Neural progenitor cell (in vitro differentiated cells): ENCODE measurements around the gene FH. TPM values are rescaled to one million over a fixed set of nuclear protein-coding genes. Genes with fewer than 3 reads are reported as not detected.

Source experiments
- DNase-seq: peaks from one replicate; pipeline ENCODE4 v3.0.0-alpha.2; 2016; ENCODE audit warnings: low spot score
- H2AFZ ChIP-seq: fragments of 200-600 bp; sonication (generic); replicated peaks from 2 replicates; pipeline ENCODE4 v1.6.1; 2016; ENCODE audit warnings: antibody characterized with exemption
- H3F3A ChIP-seq: fragments of 200-600 bp; sonication (generic); 2 replicates; pipeline ENCODE4 v1.6.1; 2016; ENCODE audit warnings: antibody characterized with exemption, low read depth
- H3K27ac ChIP-seq: fragments of 200-600 bp; sonication (generic); 2 replicates; pipeline ENCODE4 v1.5.1; 2016; ENCODE audit warnings: mild to moderate bottlenecking
- H3K27me3 ChIP-seq: fragments of 200-600 bp; sonication (generic); 2 replicates; pipeline ENCODE4 v1.6.1; 2016; ENCODE audit warnings: mild to moderate bottlenecking, moderate library complexity
- H3K36me3 ChIP-seq: fragments of 200-600 bp; sonication (generic); 2 replicates; pipeline ENCODE4 v1.5.1; 2016
- H3K4me1 ChIP-seq: fragments of 200-600 bp; sonication (generic); 2 replicates; pipeline ENCODE4 v1.6.1; 2016; ENCODE audit warnings: mixed run types
- H3K4me2 ChIP-seq: fragments of 200-600 bp; sonication (generic); 2 replicates; pipeline ENCODE4 v1.6.1; 2016
- H3K4me3 ChIP-seq: fragments of 200-600 bp; sonication (generic); 2 replicates; pipeline ENCODE4 v1.5.1; 2016
- H3K79me2 ChIP-seq: fragments of 200-600 bp; sonication (generic); 2 replicates; pipeline ENCODE4 v1.6.1; 2016; ENCODE audit warnings: low read depth
- H3K9ac ChIP-seq: fragments of 200-600 bp; sonication (generic); 2 replicates; pipeline ENCODE4 v1.6.1; 2016
- H3K9me3 ChIP-seq: fragments of 200-600 bp; sonication (generic); 2 replicates; pipeline ENCODE4 v1.5.1; 2016; ENCODE audit warnings: low read depth
- H4K20me1 ChIP-seq: fragments of 200-600 bp; sonication (generic); 2 replicates; pipeline ENCODE4 v1.6.1; 2016; ENCODE audit warnings: low read depth
- H3K27ac Mint-ChIP-seq: 3 replicates; pipeline ENCODE4 v1.8.0; 2021; ENCODE audit warnings: mixed read lengths
- H3K27me3 Mint-ChIP-seq: 2 replicates; pipeline ENCODE4 v1.8.0; 2022; ENCODE audit warnings: low read depth, mild to moderate bottlenecking, inconsistent platforms, moderate library complexity, mixed read lengths; ENCODE audit not compliant: insufficient read depth
- H3K36me3 Mint-ChIP-seq: 3 replicates; pipeline ENCODE4 v1.8.0; 2021; ENCODE audit warnings: mixed read lengths
- H3K4me1 Mint-ChIP-seq: 3 replicates; pipeline ENCODE4 v1.8.0; 2021; ENCODE audit warnings: mixed read lengths
- H3K4me3 Mint-ChIP-seq: 3 replicates; pipeline ENCODE4 v1.8.0; 2021; ENCODE audit warnings: mild to moderate bottlenecking, moderate library complexity, mixed read lengths
- H3K9me3 Mint-ChIP-seq: 3 replicates; pipeline ENCODE4 v1.8.0; 2020; ENCODE audit warnings: mixed read lengths
- EZH2 ChIP-seq: fragments of 200-600 bp; sonication (generic); IDR thresholded peaks from 2 replicates; pipeline ENCODE4 v1.6.1; 2017; ENCODE audit warnings: antibody characterized with exemption, mild to moderate bottlenecking, moderate library complexity
- EZH2phosphoT487 ChIP-seq: fragments of 200-600 bp; sonication (generic); IDR thresholded peaks from 2 replicates; pipeline ENCODE4 v1.6.1; 2017; ENCODE audit warnings: antibody characterized with exemption
- total RNA-seq: library from RNA; depleted of rRNA; stranded (reverse); fragments of >200 nt; gene quantifications from 2 replicates; pipeline ENCODE4 v1.2.3, GENCODE V29; 2015; ENCODE audit warnings: low replicate concordance
- TF ChIP-seq, protein P1 (sequence below): fragments of 200-600 bp; sonication (generic); IDR thresholded peaks from 2 replicates; pipeline ENCODE4 v1.5.1; 2017; ENCODE audit warnings: antibody characterized with exemption, mild to moderate bottlenecking

FH gene
- total RNA-seq, 1 donor from 2014 or later: 109 TPM

DNA sequence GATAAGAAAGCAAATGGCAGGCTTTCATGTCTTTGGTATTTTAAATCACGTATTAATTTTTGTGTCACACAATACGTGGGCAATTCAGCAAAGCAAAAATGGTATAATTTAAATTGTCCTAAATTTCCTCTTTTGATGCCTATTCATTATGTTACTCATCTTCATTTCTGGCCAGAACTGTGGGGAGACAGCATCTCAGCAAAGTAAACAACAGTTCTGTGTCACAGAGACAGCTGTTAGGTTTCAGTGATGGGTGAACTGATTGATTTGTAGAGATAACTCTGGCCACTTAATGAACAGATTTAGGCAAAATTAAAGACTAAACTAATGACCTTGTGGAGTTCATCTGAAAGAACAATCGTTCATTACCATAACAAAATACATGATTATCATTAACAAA, 49.2 kb downstream of the FH start:
- Mint-ChIP-seq H3K4me1 (no peaks in the 10 kb centered on the region), H3K4me3 (no peak overlapping the region), H3K36me3 (no peaks in the 10 kb centered on the region), H3K27ac (no peak overlapping the region), H3K9me3 (no peaks in the 10 kb centered on the region), H3K27me3 (no peaks in the 10 kb centered on the region)
- H3K27ac ChIP-seq: no peak overlapping the region
- H3K9ac ChIP-seq: no peak overlapping the region
- no peaks in the 10 kb centered on the region for H3K36me3 ChIP-seq
- H3K4me3 ChIP-seq: no peak overlapping the region
- H2AFZ ChIP-seq: no peak overlapping the region
- H4K20me1 ChIP-seq: no peaks in the 10 kb centered on the region
- no peak for DNase-seq
- no peaks in the 10 kb centered on the region for H3K79me2 ChIP-seq
- H3K27me3 ChIP-seq: no peaks in the 10 kb centered on the region
- TF ChIP-seq EZH2 (no peak), EZH2phosphoT487 (no peak)
- TF ChIP-seq, protein P1, sequence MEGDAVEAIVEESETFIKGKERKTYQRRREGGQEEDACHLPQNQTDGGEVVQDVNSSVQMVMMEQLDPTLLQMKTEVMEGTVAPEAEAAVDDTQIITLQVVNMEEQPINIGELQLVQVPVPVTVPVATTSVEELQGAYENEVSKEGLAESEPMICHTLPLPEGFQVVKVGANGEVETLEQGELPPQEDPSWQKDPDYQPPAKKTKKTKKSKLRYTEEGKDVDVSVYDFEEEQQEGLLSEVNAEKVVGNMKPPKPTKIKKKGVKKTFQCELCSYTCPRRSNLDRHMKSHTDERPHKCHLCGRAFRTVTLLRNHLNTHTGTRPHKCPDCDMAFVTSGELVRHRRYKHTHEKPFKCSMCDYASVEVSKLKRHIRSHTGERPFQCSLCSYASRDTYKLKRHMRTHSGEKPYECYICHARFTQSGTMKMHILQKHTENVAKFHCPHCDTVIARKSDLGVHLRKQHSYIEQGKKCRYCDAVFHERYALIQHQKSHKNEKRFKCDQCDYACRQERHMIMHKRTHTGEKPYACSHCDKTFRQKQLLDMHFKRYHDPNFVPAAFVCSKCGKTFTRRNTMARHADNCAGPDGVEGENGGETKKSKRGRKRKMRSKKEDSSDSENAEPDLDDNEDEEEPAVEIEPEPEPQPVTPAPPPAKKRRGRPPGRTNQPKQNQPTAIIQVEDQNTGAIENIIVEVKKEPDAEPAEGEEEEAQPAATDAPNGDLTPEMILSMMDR: no peak
- no peaks in the 10 kb centered on the region for H3K9me3 ChIP-seq
- no peaks in the 10 kb centered on the region for H3K4me1 ChIP-seq
- H3K4me2 ChIP-seq: no peak overlapping the region
- no peaks in the 10 kb centered on the region for H3F3A ChIP-seq

DNA sequence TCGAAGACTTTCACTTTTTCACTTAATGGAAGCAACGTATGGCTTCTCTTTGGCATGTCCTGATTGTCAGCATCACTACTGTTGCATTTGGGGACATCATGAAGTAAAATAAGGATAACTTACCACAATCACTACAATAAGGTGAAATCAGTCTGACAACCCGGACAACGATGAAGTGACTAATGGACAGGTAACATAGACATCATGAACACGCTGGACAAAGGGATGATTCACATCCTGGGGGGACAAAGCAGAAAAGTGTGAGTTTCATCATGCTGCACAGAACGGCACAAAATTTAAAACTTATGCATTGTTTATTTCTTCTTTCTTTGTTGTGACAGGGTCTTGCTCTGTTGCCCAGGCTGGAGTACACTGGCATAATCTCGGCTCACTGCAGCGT, 53.9 kb downstream of the FH start:
- Histone ChIP-seq H3K27me3 (no peaks in the 10 kb centered on the region), H3K79me2 (no peaks in the 10 kb centered on the region), H3K9ac (no peak overlapping the region), H3K27ac (no peak overlapping the region), H3K4me3 (no peak overlapping the region), H2AFZ (no peak overlapping the region), H4K20me1 (no peaks in the 10 kb centered on the region), H3K36me3 (no peaks in the 10 kb centered on the region), H3K4me2 (no peak overlapping the region), H3F3A (no peaks in the 10 kb centered on the region), H3K9me3 (no peaks in the 10 kb centered on the region), H3K4me1 (no peaks in the 10 kb centered on the region)
- no peak overlapping the region for H3K27ac Mint-ChIP-seq
- H3K4me3 Mint-ChIP-seq: no peak overlapping the region
- H3K27me3 Mint-ChIP-seq: no peaks in the 10 kb centered on the region
- H3K4me1 Mint-ChIP-seq: no peaks in the 10 kb centered on the region
- no peak for DNase-seq
- TF ChIP-seq EZH2phosphoT487 (no peak), EZH2 (no peak)
- TF ChIP-seq, protein P1: no peak
- H3K36me3 Mint-ChIP-seq: no peaks in the 10 kb centered on the region
- H3K9me3 Mint-ChIP-seq: no peaks in the 10 kb centered on the region

DNA sequence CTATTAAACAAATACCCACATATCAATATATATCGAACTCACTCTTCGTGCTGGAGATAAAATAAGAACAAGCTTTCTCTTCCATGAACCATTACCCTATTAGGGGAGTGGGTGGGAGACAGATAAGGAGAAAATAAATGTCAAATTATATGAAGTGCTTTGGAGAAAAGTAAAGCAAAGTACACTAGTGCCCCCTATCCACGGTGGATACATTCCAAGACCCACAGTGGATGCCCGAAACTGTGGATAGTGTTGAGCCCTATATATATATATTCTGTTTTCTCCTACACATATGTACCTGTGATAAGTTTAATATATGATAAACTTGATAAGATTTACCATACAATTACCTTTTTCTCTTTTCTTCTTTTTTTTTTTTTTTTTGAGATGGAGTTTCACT, 54.6 kb downstream of the FH start:
- no peak overlapping the region for H2AFZ ChIP-seq
- no peak overlapping the region for H3K9ac ChIP-seq
- H3K4me3 Mint-ChIP-seq: no peak overlapping the region
- H3K36me3 ChIP-seq: no peaks in the 10 kb centered on the region
- H3K27me3 Mint-ChIP-seq: no peaks in the 10 kb centered on the region
- H4K20me1 ChIP-seq: no peaks in the 10 kb centered on the region
- no peaks in the 10 kb centered on the region for H3K4me1 Mint-ChIP-seq
- no peaks in the 10 kb centered on the region for H3K9me3 ChIP-seq
- H3K9me3 Mint-ChIP-seq: no peaks in the 10 kb centered on the region
- H3K79me2 ChIP-seq: no peaks in the 10 kb centered on the region
- no peak overlapping the region for H3K4me2 ChIP-seq
- H3K27me3 ChIP-seq: no peaks in the 10 kb centered on the region
- DNase-seq: peak; percentile 16
- H3K36me3 Mint-ChIP-seq: no peaks in the 10 kb centered on the region
- H3K27ac Mint-ChIP-seq: no peak overlapping the region
- H3K4me1 ChIP-seq: no peaks in the 10 kb centered on the region
- no peaks in the 10 kb centered on the region for H3F3A ChIP-seq
- H3K27ac ChIP-seq: no peak overlapping the region
- H3K4me3 ChIP-seq: no peak overlapping the region
- TF ChIP-seq EZH2: no peak
- TF ChIP-seq, protein P1: peak; percentile 36

DNA sequence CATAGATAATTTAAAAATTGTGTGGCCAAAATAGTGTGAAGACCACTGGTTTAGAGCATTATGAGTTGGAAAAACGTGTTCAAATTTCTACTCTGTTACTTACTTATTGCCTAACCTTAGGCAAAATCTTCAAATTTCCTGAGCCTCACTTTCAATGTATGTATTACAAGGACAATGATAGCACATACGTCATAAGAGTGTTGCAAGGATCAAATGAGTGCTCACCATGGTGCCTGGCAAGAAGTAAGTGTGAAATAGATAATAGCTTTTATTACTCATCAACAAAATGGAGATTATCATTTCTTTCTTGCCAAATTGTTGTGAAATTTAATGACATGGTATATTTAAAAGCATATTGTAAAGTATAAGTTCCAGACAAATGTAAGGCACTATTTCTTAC, 57.2 kb downstream of the FH start:
- H2AFZ ChIP-seq: no peak overlapping the region
- H4K20me1 ChIP-seq: no peaks in the 10 kb centered on the region
- no peak overlapping the region for H3K4me2 ChIP-seq
- H3K9me3 ChIP-seq: no peaks in the 10 kb centered on the region
- H3K27me3 ChIP-seq: no peaks in the 10 kb centered on the region
- TF ChIP-seq EZH2 (no peak), EZH2phosphoT487 (no peak)
- TF ChIP-seq, protein P1: no peak
- no peaks in the 10 kb centered on the region for H3K4me1 ChIP-seq
- no peak overlapping the region for H3K4me3 ChIP-seq
- DNase-seq: no peak
- H3F3A ChIP-seq: no peaks in the 10 kb centered on the region
- Mint-ChIP-seq H3K27me3 (no peaks in the 10 kb centered on the region), H3K4me1 (peaks cover 4% of the 10 kb centered on the region), H3K27ac (no peak overlapping the region), H3K9me3 (no peaks in the 10 kb centered on the region), H3K4me3 (no peak overlapping the region), H3K36me3 (no peaks in the 10 kb centered on the region)
- H3K9ac ChIP-seq: no peak overlapping the region
- H3K79me2 ChIP-seq: no peaks in the 10 kb centered on the region
- no peaks in the 10 kb centered on the region for H3K36me3 ChIP-seq
- H3K27ac ChIP-seq: no peak overlapping the region
